Measurements from ENCODE around the gene LITAFD.

DNA sequence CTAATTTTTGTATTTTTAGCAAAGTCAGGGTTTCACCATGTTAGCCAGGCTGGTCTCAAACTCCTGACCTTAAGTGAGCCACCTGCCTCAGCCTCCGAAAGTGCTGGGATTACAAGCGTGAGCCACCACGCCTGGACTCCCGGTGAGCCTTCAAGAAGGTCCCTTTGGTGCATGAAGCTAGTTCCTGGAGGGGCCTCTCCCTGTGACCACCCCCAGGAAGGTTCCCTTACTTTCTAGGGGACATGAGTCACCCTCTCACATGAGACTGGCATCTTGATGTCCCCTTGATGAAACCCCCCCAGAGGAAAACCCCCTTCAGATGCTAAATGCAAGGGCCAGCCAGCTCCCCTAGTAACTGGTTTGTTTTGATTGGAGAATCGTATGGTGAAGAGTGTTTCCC is 26.2 kb upstream of the LITAFD start:
- TF ChIP-seq EZH2 (IDR thresholded peaks at IDR 0.05; ENCODE audit: borderline replicate concordance, insufficient read depth, low read length, poor library complexity, severe bottlenecking): no peak
- TF ChIP-seq, protein P1, sequence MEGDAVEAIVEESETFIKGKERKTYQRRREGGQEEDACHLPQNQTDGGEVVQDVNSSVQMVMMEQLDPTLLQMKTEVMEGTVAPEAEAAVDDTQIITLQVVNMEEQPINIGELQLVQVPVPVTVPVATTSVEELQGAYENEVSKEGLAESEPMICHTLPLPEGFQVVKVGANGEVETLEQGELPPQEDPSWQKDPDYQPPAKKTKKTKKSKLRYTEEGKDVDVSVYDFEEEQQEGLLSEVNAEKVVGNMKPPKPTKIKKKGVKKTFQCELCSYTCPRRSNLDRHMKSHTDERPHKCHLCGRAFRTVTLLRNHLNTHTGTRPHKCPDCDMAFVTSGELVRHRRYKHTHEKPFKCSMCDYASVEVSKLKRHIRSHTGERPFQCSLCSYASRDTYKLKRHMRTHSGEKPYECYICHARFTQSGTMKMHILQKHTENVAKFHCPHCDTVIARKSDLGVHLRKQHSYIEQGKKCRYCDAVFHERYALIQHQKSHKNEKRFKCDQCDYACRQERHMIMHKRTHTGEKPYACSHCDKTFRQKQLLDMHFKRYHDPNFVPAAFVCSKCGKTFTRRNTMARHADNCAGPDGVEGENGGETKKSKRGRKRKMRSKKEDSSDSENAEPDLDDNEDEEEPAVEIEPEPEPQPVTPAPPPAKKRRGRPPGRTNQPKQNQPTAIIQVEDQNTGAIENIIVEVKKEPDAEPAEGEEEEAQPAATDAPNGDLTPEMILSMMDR (IDR thresholded peaks at IDR 0.05; ENCODE audit: poor library complexity, severe bottlenecking): no peak
- no peak for TF ChIP-seq SMC3 (conservative IDR thresholded peaks at IDR 0.05; ENCODE audit: poor library complexity)
- TF ChIP-seq TAF1 (IDR thresholded peaks at IDR 0.05; ENCODE audit: low read depth): no peak
- TF ChIP-seq RAD21 (conservative IDR thresholded peaks at IDR 0.05): no peak
- no peak for TF ChIP-seq POLR2AphosphoS5 (IDR thresholded peaks at IDR 0.05)
